Measurements from ENCODE around the gene CPA4. TPM values are rescaled to one million over a fixed set of nuclear protein-coding genes. Genes with fewer than 3 reads are reported as not detected.
A peak's percentile ranks its signal among the peaks of the same experiment; 100 is the strongest.

Gene CPA4
- total and polyA plus RNA-seq, 2 of the 13 experiments (the other 11 are each of a cell fraction or from before 2014, with no cell fraction given) = 0.20 to 0.22 TPM

DNA sequence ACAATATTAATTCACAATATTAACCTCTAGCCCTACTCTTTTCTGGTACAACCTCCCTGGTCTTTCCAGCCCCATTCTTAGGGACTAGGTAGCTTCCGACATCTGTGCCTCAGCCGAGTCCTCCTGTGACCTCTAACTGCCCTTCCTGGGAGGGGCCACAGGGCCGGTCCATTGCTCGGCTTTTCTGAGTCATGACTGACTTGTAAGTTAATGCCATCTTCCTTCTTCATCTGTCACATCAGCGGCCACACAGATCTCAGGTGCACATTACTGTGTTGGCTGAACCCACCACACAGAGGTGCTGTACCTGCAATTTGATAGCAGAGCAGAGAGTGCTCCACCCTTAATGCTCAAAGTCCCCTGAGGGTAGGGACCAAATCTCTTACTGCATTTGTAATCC lies 4.1 kb upstream of the CPA4 start (continued):
- TF ChIP-seq ZNF496 (CRISPR knock-in tag; IDR thresholded peaks at IDR 0.05; ENCODE audit: insufficient replicate concordance) (no peak), SP2 (CRISPR knock-in tag; IDR thresholded peaks at IDR 0.05) (no peak), KLF11 (CRISPR knock-in tag; IDR thresholded peaks at IDR 0.05) (no peak), ZNF547 (CRISPR knock-in tag; IDR thresholded peaks at IDR 0.05) (no peak), SOX13 (IDR thresholded peaks at IDR 0.05) (no peak), SOX13 (CRISPR knock-in tag; conservative IDR thresholded peaks at IDR 0.05 in 1 of 2, IDR thresholded peaks at IDR 0.05 in 1 of 2) (no peak), SP5 (CRISPR knock-in tag; IDR thresholded peaks at IDR 0.05; ENCODE audit: borderline replicate concordance, low read depth) (0 out of 2 replicates have a peak, but pooled peaks have one; percentile 38), HNF4A (CRISPR knock-in tag; IDR thresholded peaks at IDR 0.05) (peak; percentile 47; the same call in 1 of the 2 replicates), PRPF4 (IDR thresholded peaks at IDR 0.05; ENCODE audit: low read depth, low read length, poor library complexity, severe bottlenecking) (no peak), ZNF891 (CRISPR knock-in tag; IDR thresholded peaks at IDR 0.05) (no peak), ZNF430 (CRISPR knock-in tag; IDR thresholded peaks at IDR 0.05) (no peak), CENPT (CRISPR knock-in tag; IDR thresholded peaks at IDR 0.05; ENCODE audit: low read depth) (no peak), STAG1 (CRISPR knock-in tag; IDR thresholded peaks at IDR 0.05) (peak; percentile 26; the same call in 1 of the 2 replicates), TSC22D2 (CRISPR knock-in tag; IDR thresholded peaks at IDR 0.05; ENCODE audit: borderline replicate concordance) (no peak)

DNA sequence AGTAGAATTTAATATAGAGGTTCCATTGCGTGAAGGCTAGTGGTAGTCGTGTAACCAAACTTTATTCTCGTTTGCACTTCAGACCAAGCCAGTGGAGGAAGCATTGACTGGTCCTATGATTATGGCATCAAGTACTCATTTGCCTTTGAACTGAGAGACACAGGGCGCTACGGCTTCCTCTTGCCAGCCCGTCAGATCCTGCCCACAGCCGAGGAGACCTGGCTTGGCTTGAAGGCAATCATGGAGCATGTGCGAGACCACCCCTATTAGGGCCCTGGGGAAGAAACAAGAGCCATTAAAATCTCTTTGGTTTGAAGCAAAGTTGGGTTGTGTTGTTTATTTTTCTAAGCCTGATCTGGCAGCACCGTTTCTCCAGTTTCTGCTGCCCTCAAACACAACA lies 3.5 kb upstream of the CPA4 start:
- Histone ChIP-seq H3K4me1 (ENCODE audit: insufficient read depth, low read length) (peaks cover 7% of the 10 kb centered on the region), H3K36me3 (replicated peaks in 1 of 2; ENCODE audit: control insufficient read depth in 1 of 2, insufficient read depth in 2 of 2, low read length in 2 of 2) (no peaks in the 10 kb centered on the region), H2AFZ (ENCODE audit: low read length) (no peak overlapping the region), H3K27ac (ENCODE audit: extremely low read length, insufficient read depth, low read length) (no peak overlapping the region), H4K20me1 (ENCODE audit: insufficient read depth, low read length) (no peaks in the 10 kb centered on the region), H3K9me3 (ENCODE audit: low read length) (no peaks in the 10 kb centered on the region), H3K9ac (ENCODE audit: insufficient read depth, low read depth, low read length) (no peak overlapping the region), H3K4me2 (ENCODE audit: low read depth, low read length) (no peak overlapping the region), H3K4me3 (replicated peaks in 1 of 3; ENCODE audit: insufficient read depth in 1 of 3, low read depth in 2 of 3, low read length in 3 of 3) (no peak overlapping the region), H3K27me3 (ENCODE audit: control insufficient read depth in 1 of 2, insufficient read depth in 2 of 2, low read length in 2 of 2) (no peaks in the 10 kb centered on the region; a peak in 2 of 5 replicates), H3K79me2 (ENCODE audit: insufficient read depth, low read length) (no peaks in the 10 kb centered on the region)
- no TSS peak for BruUV-seq (replicated peaks)
- intact Hi-C loops (cut with micrococcal nuclease; ENCODE audit: unreplicated experiment) (no loop called here), in situ Hi-C loops (cut with HindIII; ENCODE audit: extremely low pct_ligation_motif_present, low pct_unique_long_range_greater_than_20kb) (no loop called here)
- ATAC-seq (no peak), FAIRE-seq (no peak), DNase-seq (ENCODE audit: low spot score) (no peak)
- ChIA-PET POLR2A (no interaction called here), CTCF (ENCODE audit: low intra/inter-chr PET ratio, low total read pairs) (no interaction called here)
- 71% methylated on average over 8 of the region's 9 CpGs for WGBS (ENCODE audit: low lambda C conversion rate)
- TF ChIP-seq, protein P1, sequence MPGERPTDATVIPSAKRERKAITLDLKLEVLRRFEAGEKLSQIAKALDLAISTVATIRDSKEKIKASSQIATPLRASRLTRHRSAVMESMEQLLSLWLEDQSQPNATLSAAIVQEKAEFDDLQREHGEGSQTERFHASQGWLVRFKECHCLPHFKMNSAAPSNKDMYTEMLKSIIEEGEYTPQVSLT (CRISPR knock-in tag; IDR thresholded peaks at IDR 0.05; ENCODE audit: borderline replicate concordance, low read depth) = no peak
- TF ChIP-seq, protein P2, sequence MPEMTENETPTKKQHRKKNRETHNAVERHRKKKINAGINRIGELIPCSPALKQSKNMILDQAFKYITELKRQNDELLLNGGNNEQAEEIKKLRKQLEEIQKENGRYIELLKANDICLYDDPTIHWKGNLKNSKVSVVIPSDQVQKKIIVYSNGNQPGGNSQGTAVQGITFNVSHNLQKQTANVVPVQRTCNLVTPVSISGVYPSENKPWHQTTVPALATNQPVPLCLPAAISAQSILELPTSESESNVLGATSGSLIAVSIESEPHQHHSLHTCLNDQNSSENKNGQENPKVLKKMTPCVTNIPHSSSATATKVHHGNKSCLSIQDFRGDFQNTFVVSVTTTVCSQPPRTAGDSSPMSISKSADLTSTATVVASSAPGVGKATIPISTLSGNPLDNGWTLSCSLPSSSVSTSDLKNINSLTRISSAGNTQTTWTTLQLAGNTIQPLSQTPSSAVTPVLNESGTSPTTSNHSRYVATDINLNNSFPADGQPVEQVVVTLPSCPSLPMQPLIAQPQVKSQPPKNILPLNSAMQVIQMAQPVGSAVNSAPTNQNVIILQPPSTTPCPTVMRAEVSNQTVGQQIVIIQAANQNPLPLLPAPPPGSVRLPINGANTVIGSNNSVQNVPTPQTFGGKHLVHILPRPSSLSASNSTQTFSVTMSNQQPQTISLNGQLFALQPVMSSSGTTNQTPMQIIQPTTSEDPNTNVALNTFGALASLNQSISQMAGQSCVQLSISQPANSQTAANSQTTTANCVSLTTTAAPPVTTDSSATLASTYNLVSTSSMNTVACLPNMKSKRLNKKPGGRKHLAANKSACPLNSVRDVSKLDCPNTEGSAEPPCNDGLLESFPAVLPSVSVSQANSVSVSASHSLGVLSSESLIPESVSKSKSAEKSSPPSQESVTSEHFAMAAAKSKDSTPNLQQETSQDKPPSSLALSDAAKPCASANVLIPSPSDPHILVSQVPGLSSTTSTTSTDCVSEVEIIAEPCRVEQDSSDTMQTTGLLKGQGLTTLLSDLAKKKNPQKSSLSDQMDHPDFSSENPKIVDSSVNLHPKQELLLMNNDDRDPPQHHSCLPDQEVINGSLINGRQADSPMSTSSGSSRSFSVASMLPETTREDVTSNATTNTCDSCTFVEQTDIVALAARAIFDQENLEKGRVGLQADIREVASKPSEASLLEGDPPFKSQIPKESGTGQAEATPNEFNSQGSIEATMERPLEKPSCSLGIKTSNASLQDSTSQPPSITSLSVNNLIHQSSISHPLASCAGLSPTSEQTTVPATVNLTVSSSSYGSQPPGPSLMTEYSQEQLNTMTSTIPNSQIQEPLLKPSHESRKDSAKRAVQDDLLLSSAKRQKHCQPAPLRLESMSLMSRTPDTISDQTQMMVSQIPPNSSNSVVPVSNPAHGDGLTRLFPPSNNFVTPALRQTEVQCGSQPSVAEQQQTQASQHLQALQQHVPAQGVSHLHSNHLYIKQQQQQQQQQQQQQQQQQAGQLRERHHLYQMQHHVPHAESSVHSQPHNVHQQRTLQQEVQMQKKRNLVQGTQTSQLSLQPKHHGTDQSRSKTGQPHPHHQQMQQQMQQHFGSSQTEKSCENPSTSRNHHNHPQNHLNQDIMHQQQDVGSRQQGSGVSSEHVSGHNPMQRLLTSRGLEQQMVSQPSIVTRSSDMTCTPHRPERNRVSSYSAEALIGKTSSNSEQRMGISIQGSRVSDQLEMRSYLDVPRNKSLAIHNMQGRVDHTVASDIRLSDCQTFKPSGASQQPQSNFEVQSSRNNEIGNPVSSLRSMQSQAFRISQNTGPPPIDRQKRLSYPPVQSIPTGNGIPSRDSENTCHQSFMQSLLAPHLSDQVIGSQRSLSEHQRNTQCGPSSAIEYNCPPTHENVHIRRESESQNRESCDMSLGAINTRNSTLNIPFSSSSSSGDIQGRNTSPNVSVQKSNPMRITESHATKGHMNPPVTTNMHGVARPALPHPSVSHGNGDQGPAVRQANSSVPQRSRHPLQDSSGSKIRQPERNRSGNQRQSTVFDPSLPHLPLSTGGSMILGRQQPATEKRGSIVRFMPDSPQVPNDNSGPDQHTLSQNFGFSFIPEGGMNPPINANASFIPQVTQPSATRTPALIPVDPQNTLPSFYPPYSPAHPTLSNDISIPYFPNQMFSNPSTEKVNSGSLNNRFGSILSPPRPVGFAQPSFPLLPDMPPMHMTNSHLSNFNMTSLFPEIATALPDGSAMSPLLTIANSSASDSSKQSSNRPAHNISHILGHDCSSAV (CRISPR knock-in tag; IDR thresholded peaks at IDR 0.05; ENCODE audit: borderline replicate concordance) = no peak
